Endothelial cell of umbilical vein (primary cell): ENCODE data around the gene MRPS5. TPM values are rescaled to one million over a fixed set of nuclear protein-coding genes. Genes with fewer than 3 reads are reported as not detected.

Experiments used
- BruUV-seq: library from RNA; stranded (reverse); fragments of 400-500 nt; replicated peaks from 2 replicates; lab custom pipeline; 2021; lab: Mats Ljungman, UMichigan
- CTCF ChIA-PET: fragments of 300-600, 350-600 bp; sonication (Branson Sonifier 250); formaldehyde crosslinking; loops from one replicate; lab custom pipeline; 2021; ENCODE audit warnings: antibody characterized with exemption, inconsistent platforms; lab: Charles Lee
- POLR2A ChIA-PET: fragments of 300-600, 350-600 bp; sonication (Branson Sonifier 250); formaldehyde crosslinking; loops from one replicate; lab custom pipeline; 2021; ENCODE audit warnings: antibody characterized with exemption, inconsistent platforms; lab: Charles Lee
- DNase-seq: peaks from one replicate; pipeline ENCODE4 v3.0.0-alpha.2; 2011; ENCODE audit warnings: low read depth, low spot score
- FAIRE-seq: peaks from 2 replicates; lab custom pipeline; 2011; peaks lifted over from hg19 to GRCh38; lab: Jason Lieb, UNC
- H2AFZ ChIP-seq: 2 replicates; pipeline ENCODE4 v1.6.0; 2012; ENCODE audit warnings: low read depth, low read length, control low read depth, inconsistent platforms
- H3K27ac ChIP-seq: 2 replicates; pipeline ENCODE4 v1.5.1; 2011; ENCODE audit warnings: low read depth, mild to moderate bottlenecking, control low read depth, low read length, moderate library complexity; ENCODE audit not compliant: insufficient read depth
- H3K27me3 ChIP-seq, 2 experiments: 2 replicates each; pipeline versions ENCODE4 v1.6.0 to v1.6.1; 2011; ENCODE audit warnings: low read length in 2 of 2, mixed read lengths in 1 of 2; ENCODE audit not compliant: control insufficient read depth in 2 of 2, insufficient read depth in 2 of 2
- H3K36me3 ChIP-seq, 2 experiments: 2 replicates in 1 of 2; 3 replicates in 1 of 2; pipeline ENCODE4 v1.5.1; 2011; ENCODE audit warnings: low read length in 2 of 2, mild to moderate bottlenecking in 1 of 2, moderate library complexity in 1 of 2; ENCODE audit not compliant: control insufficient read depth in 2 of 2, insufficient read depth in 2 of 2; ENCODE audit errors: extremely low read depth in 1 of 2
- H3K4me1 ChIP-seq: 3 replicates; pipeline ENCODE4 v1.5.1; 2011; ENCODE audit warnings: mild to moderate bottlenecking, low read length; ENCODE audit not compliant: control insufficient read depth, insufficient read depth; ENCODE audit errors: extremely low read depth
- H3K4me2 ChIP-seq: 2 replicates; pipeline ENCODE4 v1.6.1; 2011; ENCODE audit warnings: low read length, control low read depth, mixed read lengths; ENCODE audit not compliant: insufficient read depth
- H3K4me3 ChIP-seq, 3 experiments: fragments of 200-600 bp in 1 of 3; sonication (generic), shearing (Covaris generic) in 1 of 3; replicated peaks in 1 of 3; 2 replicates each; pipeline ENCODE4 v1.5.1; 2011 to 2016; ENCODE audit warnings: control low read depth in 3 of 3, low read length in 3 of 3, mild to moderate bottlenecking in 2 of 3, inconsistent platforms in 1 of 3, low read depth in 1 of 3, moderate library complexity in 1 of 3; ENCODE audit not compliant: insufficient read depth in 1 of 3
- H3K79me2 ChIP-seq: 2 replicates; pipeline ENCODE4 v1.6.0; 2012; ENCODE audit warnings: low read length, inconsistent platforms; ENCODE audit not compliant: control insufficient read depth, insufficient read depth
- H3K9ac ChIP-seq: replicated peaks from 2 replicates; pipeline ENCODE3; 2011; ENCODE audit warnings: low read length, control low read depth; ENCODE audit not compliant: insufficient read depth; ENCODE audit errors: extremely low read depth
- H3K9me1 ChIP-seq: replicated peaks from 3 replicates; pipeline ENCODE4 v1.6.0; 2011; ENCODE audit warnings: mild to moderate bottlenecking, low read length; ENCODE audit not compliant: control insufficient read depth, insufficient read depth; ENCODE audit errors: extremely low read depth
- H3K9me3 ChIP-seq: replicated peaks from 2 replicates; pipeline ENCODE4 v1.5.1; 2012; ENCODE audit warnings: low read length, inconsistent platforms; ENCODE audit not compliant: control insufficient read depth, insufficient read depth
- H4K20me1 ChIP-seq: replicated peaks from 2 replicates; pipeline ENCODE3; 2011; ENCODE audit warnings: mild to moderate bottlenecking, low read length; ENCODE audit not compliant: control insufficient read depth, insufficient read depth; ENCODE audit errors: extremely low read depth
- CTCF ChIP-seq, 2 donors: IDR thresholded peaks; 1 replicate in 1 of 2; 2 replicates in 1 of 2; pipeline ENCODE4 v1.5.1; 2011; ENCODE audit warnings: low read length in 2 of 2, mild to moderate bottlenecking in 2 of 2, moderate library complexity in 2 of 2, control low read depth in 1 of 2, inconsistent platforms in 1 of 2, low read depth in 1 of 2; ENCODE audit not compliant: insufficient read depth in 1 of 2; ENCODE audit errors: extremely low read depth in 1 of 2
- EZH2 ChIP-seq: IDR thresholded peaks from 2 replicates; pipeline ENCODE4 v1.6.1; 2012; ENCODE audit warnings: borderline replicate concordance, low read depth, mild to moderate bottlenecking, moderate library complexity, low read length, inconsistent platforms; ENCODE audit not compliant: severe bottlenecking
- FOS ChIP-seq: IDR thresholded peaks from 2 replicates; pipeline ENCODE4 v1.6.1; 2011; ENCODE audit warnings: mild to moderate bottlenecking, low read length, moderate library complexity, borderline replicate concordance; ENCODE audit not compliant: insufficient read depth
- GATA2 ChIP-seq: IDR thresholded peaks from 2 replicates; pipeline ENCODE4 v1.7.0; 2011; ENCODE audit warnings: low read depth, mild to moderate bottlenecking, moderate library complexity, mixed read lengths, low read length; ENCODE audit not compliant: insufficient read length, insufficient read depth
- JUN ChIP-seq: IDR thresholded peaks from 2 replicates; pipeline ENCODE4 v1.6.1; 2011; ENCODE audit warnings: borderline replicate concordance, low read depth; ENCODE audit not compliant: insufficient read length, insufficient read depth
- MAX ChIP-seq: IDR thresholded peaks from 2 replicates; pipeline ENCODE4 v1.6.1; 2011; ENCODE audit not compliant: insufficient read depth, insufficient read length
- POLR2A ChIP-seq: IDR thresholded peaks from 2 replicates; pipeline ENCODE4 v1.6.1; 2012; ENCODE audit warnings: low read depth, mild to moderate bottlenecking, control low read depth, low read length
- POLR2AphosphoS5 ChIP-seq: IDR thresholded peaks from 2 replicates; pipeline ENCODE4 v1.6.1; 2012; ENCODE audit warnings: low read depth, mild to moderate bottlenecking, control low read depth, low read length, moderate library complexity; ENCODE audit not compliant: insufficient read depth
- dilution Hi-C: fragments of 300-500 bp; cut with MboI; formaldehyde crosslinking; loops from one replicate; pipeline ENCODE4 v1.15.0; 2019; ENCODE audit warnings: low sequenced_read_pairs; ENCODE audit not compliant: extremely low pct_ligation_motif_present
- intact Hi-C: fragments of 100-400 bp; cut with micrococcal nuclease; formaldehyde crosslinking; loops from one replicate; pipeline ENCODE4 v1.10.0; 2022
- polyA plus RNA-seq, 4 experiments: library from polyadenylated mRNA; depleted of rRNA in 3 of 4; stranded (reverse) in 3 of 4; unstranded in 1 of 4; fragments of >200 nt; gene quantifications; 2 replicates each; pipeline versions ENCODE4 v1.2.1 to v1.2.3, GENCODE V29; 2011 to 2012; ENCODE audit warnings: missing spikeins in 1 of 4
- total RNA-seq: library from RNA; stranded (reverse); gene quantifications from 2 replicates; pipeline ENCODE4 v1.2.3, GENCODE V29; 2021

MRPS5 gene
- total and polyA plus RNA-seq, 2 donors (not counting 3 experiments of a cell fraction or from before 2014, with no cell fraction given) = 50.5 to 62.8 TPM

- intact Hi-C loops (no loop called here), dilution Hi-C loops (no loop called here)
- peaks cover 0 to 6% of the 10 kb centered on the region in 2 experiments for H3K36me3 ChIP-seq
- H3K4me1 ChIP-seq = peaks cover 7% of the 10 kb centered on the region
- H3K79me2 ChIP-seq = no peaks in the 10 kb centered on the region
- CTCF ChIA-PET = interaction anchor here (1.6 kb wide), 1 partner anchor 37 kb away, joined by 8 read pairs; the partner anchor contains the start of gene MRPS5
- peak overlapping the region; percentile 67 for H3K9ac ChIP-seq
- H3K9me1 ChIP-seq = no peaks in the 10 kb centered on the region
- FAIRE-seq (no peak), DNase-seq (no peak)
- H3K27ac ChIP-seq = no peak overlapping the region
- no peak for TF ChIP-seq POLR2AphosphoS5
- TF ChIP-seq GATA2 = no peak
- no peak for TF ChIP-seq EZH2
- TF ChIP-seq POLR2A = no peak
- TF ChIP-seq CTCF (IDR thresholded peaks at IDR 0.05; ENCODE audit: extremely low read depth in 1 of 2, insufficient read depth in 1 of 2, low read depth in 1 of 2, low read length in 2 of 2) = no peak
- no peak for TF ChIP-seq JUN
- no peak for TF ChIP-seq MAX
- no peak for TF ChIP-seq FOS
- peak overlapping the region; percentile 91 for H2AFZ ChIP-seq
- H4K20me1 ChIP-seq = no peaks in the 10 kb centered on the region
- peak overlapping the region; percentile 47 to 82 (median 68) for H3K4me3 ChIP-seq
- peak overlapping the region; percentile 85 for H3K4me2 ChIP-seq
- H3K27me3 ChIP-seq = no peaks in the 10 kb centered on the region
- no TSS peak for BruUV-seq
- H3K9me3 ChIP-seq = no peaks in the 10 kb centered on the region
- POLR2A ChIA-PET = no interaction called here
Measured at GRCh38 chr2:95158441-95158840, 36.8 kb upstream of the MRPS5 start.
